Pulmonary artery endothelial cell (primary cell): ENCODE results near the gene CTSD. TPM values are rescaled to one million over a fixed set of nuclear protein-coding genes. Genes with fewer than 3 reads are reported as not detected.
"Not testable (repeated sequence)": the region's sequence is repeated elsewhere in the genome, so short reads cannot be mapped to it uniquely, and the experiment has no call there.

Experiments
- DNase-seq: peaks from one replicate; pipeline ENCODE4 v3.0.0-alpha.2; 2011; ENCODE audit warnings: low read depth, low spot score
- total RNA-seq: library from RNA; depleted of rRNA; stranded (reverse); fragments of >200 nt; gene quantifications from 2 replicates; pipeline ENCODE4 v1.2.3, GENCODE V29; 2014

The CTSD gene
- total RNA-seq, 1 donor from 2014 or later: 73.0 TPM

- no peak for DNase-seq
Observed at GRCh38 chr11:1770528-1770927, 6.8 kb upstream of the CTSD start.

GRCh38 chr11:1770061-1770460 lies 6.3 kb upstream of the CTSD start:
- no peak for DNase-seq

- DNase-seq: not testable (repeated sequence)
Observed at GRCh38 chr11:1769304-1769936, 5.7 kb upstream of the CTSD start.

- DNase-seq: no peak
Observed at GRCh38 chr11:1768141-1768469, 4.4 kb upstream of the CTSD start.

- DNase-seq: no peak
Observed at GRCh38 chr11:1767399-1768140, 3.8 kb upstream of the CTSD start.

GRCh38 chr11:1766719-1767398 lies 3.1 kb upstream of the CTSD start:
- no peak for DNase-seq

- no peak for DNase-seq
Observed at GRCh38 chr11:1765871-1766718, 2.4 kb upstream of the CTSD start.

- no peak for DNase-seq
Observed at GRCh38 chr11:1763336-1763795, 361 bp downstream of the CTSD start.

- DNase-seq: no peak
Observed at GRCh38 chr11:1762537-1763302, 1.0 kb downstream of the CTSD start.

- no peak for DNase-seq
Observed at GRCh38 chr11:1761857-1762536, 1.7 kb downstream of the CTSD start.

- no peak for DNase-seq
Observed at GRCh38 chr11:1761110-1761856, 2.4 kb downstream of the CTSD start.

GRCh38 chr11:1760351-1761109 lies 3.2 kb downstream of the CTSD start:
- DNase-seq: peak; percentile 4

GRCh38 chr11:1759851-1760220 lies 3.9 kb downstream of the CTSD start:
- DNase-seq: no peak

GRCh38 chr11:1759151-1759850 lies 4.4 kb downstream of the CTSD start:
- DNase-seq: no peak

GRCh38 chr11:1758611-1759150 lies 5.0 kb downstream of the CTSD start:
- no peak for DNase-seq

GRCh38 chr11:1757861-1758610 lies 5.7 kb downstream of the CTSD start:
- DNase-seq: no peak
